Activated naive CD4-positive, alpha-beta T cell treated with anti-CD3 and anti-CD28 coated beads, Interleukin-2, amount 50 U/mL, for 72 hours (primary cell): ENCODE measurements around the gene C3orf18. TPM values are rescaled to one million over a fixed set of nuclear protein-coding genes. Genes with fewer than 3 reads are reported as not detected.

Experiments
- ATAC-seq, 2 donors: fragments of 150-1000 bp; cut with Tn5 transposase; 2 replicates each; pipeline ENCODE4 v1.10.0; 2021; ENCODE audit warnings: mild to moderate bottlenecking in 2 of 2, moderate library complexity in 2 of 2
- DNase-seq, 2 donors: peaks; one replicate each; pipeline ENCODE4 v3.0.0; 2021 to 2022; ENCODE audit warnings: low spot score in 2 of 2
- H3K27ac Mint-ChIP-seq, 2 donors: one replicate each; pipeline ENCODE4 v1.8.0; 2022; ENCODE audit warnings: mild to moderate bottlenecking in 2 of 2, mixed read lengths in 2 of 2
- H3K36me3 Mint-ChIP-seq, 2 donors: one replicate each; pipeline ENCODE4 v1.8.0; 2022; ENCODE audit warnings: mixed read lengths in 2 of 2
- H3K9me3 Mint-ChIP-seq, 2 donors: one replicate each; pipeline ENCODE4 v1.8.0; 2022; ENCODE audit warnings: mixed read lengths in 2 of 2
- total RNA-seq, 2 donors: library from RNA; stranded (reverse); gene quantifications; one replicate each; pipeline ENCODE4 v1.2.3, GENCODE V29; 2022

C3orf18 gene
- total RNA-seq: 10 to 100 TPM; 21.4 to 42.4 TPM

DNA sequence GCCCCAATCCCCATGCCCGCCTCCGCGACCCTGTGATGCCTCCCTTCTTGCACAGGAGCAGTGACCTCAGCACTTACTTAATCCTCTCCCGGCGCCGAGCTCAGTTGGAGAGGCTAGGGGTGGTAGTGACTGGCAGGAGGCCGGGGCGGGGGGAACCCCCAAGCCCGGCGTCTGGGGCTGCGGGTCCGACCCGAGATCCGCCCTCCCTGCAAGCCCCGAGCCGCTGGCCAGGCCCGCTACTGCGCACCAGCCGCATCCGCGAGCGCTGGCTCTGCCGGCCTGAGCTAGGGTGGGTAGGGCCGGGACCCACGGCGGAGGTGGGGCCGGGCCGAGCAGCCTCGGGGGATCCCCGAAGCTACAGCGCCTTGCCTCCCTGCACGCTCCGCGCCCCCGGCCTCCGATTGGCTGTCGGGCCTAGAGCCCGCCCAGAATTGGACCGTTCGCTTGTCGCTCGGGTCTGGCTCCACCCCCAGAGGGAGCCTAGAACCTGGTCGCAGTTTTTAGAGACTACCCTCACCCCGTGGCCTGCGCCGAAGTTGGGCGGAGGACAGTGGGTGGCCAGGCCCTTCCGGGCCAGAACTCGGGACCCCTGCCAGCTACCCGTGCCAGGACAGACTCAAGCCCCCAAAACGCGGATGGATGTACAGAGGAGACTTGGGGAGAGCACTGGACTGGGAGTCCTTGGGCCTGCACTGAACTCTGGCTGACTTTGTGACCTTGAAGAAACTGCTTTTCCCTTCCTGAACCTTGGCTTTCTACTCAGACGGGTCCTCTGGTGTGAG, at the start of gene C3orf18:
TSS of gene C3orf18 (minus strand) at position 362 of the 782 bp plus-strand sequence. CDS start 2,048 bp downstream, outside the sequence.
- peak within 1 kb of the TSS; percentile 98 to 99 for H3K27ac Mint-ChIP-seq
- peaks cover 29 to 41% of the 10 kb centered on the region in 2 donors for H3K36me3 Mint-ChIP-seq
- ATAC-seq (peak; percentile 80 to 84), DNase-seq (peak; percentile 96 to 97)
- H3K9me3 Mint-ChIP-seq: no peaks in the 10 kb centered on the region

DNA sequence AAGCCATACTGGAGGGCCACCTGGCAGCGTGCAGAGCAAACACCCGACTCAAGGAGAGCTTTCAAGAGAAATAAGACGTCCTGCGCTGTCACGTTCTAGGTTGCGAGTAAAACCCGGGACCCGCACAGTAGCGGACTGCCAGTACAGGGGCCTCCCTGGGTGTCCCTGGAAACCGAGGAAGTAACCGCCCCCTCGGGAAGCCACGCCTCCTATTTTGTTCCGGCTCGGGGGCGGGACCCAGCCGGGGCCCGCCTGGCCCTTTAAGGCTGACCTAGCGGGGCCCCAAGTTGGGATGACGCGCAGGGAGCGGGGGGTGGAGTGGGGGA, 49.2 kb upstream of the C3orf18 start:
- ATAC-seq (peak; percentile 49 to 69), DNase-seq (peak; percentile 94 to 97)
- peak overlapping the region; percentile 83 to 91 for H3K27ac Mint-ChIP-seq
- no peaks in the 10 kb centered on the region for H3K9me3 Mint-ChIP-seq
- peaks cover 37 to 62% of the 10 kb centered on the region in 2 donors for H3K36me3 Mint-ChIP-seq

DNA sequence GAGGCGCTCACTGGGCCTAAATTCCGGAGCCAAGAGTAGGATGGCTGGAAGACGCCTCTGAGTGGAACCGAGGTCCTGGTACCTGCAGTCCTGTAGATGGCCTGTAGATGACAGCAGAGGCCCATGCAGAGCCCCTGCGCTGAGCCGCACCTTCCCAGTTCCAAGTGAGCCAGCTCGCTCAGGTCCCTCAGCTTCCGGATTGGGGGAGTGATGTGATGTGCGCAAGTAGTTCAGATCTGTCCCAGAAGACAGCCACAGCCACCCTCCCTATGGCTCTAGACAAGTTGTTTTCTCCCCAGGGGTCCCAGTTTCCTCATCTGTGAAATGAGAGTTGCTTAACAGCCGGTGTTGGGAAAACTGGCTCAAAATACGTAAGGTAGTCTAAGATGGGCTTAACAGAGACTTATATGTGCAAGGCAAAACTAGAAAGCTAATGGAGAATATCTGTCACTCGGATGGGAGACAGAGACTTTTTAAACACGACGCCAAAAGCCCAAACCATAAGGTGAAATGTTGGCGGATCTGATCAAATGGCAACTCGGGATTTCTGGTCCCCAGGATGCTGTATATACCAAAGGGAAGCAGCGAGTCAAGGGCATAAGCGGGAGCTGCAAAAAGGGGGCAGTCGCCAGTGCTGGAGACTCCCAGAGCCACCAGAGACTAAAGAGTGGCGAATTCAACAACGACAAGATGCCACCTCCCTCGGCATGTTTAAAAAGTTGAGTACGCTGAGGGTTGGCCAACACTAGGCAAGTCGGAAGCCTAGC, 48.6 kb upstream of the C3orf18 start:
- Mint-ChIP-seq H3K9me3 (no peaks in the 10 kb centered on the region), H3K27ac (peak overlapping the region; percentile 83 to 91), H3K36me3 (peaks cover 37 to 67% of the 10 kb centered on the region in 2 donors)
- peak; percentile 19 to 36 for ATAC-seq
- peak; percentile 80 to 85 for DNase-seq

DNA sequence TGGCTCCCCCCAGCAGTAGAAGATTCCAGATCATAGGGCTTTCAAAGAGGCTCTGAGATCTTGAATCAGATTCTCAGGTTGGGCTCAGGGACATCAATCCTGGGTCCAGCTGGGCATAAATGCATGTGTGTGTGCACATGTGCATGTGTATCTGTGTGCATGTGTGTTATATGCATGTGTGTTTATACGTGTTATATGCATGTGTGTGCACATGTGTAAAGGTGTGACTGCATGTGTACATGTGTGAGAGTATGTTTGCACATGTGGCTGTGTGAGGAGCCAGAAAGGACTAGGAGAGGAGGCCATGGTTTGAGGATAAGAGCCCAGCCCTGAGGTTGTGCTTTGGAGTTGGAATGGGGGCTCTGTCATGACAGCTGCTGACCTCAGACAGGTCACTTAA, 47.6 kb upstream of the C3orf18 start:
- no peak for DNase-seq
- Mint-ChIP-seq H3K27ac (peak overlapping the region in 1 of 2 donors; percentile 83), H3K36me3 (peaks cover 40 to 68% of the 10 kb centered on the region in 2 donors)

DNA sequence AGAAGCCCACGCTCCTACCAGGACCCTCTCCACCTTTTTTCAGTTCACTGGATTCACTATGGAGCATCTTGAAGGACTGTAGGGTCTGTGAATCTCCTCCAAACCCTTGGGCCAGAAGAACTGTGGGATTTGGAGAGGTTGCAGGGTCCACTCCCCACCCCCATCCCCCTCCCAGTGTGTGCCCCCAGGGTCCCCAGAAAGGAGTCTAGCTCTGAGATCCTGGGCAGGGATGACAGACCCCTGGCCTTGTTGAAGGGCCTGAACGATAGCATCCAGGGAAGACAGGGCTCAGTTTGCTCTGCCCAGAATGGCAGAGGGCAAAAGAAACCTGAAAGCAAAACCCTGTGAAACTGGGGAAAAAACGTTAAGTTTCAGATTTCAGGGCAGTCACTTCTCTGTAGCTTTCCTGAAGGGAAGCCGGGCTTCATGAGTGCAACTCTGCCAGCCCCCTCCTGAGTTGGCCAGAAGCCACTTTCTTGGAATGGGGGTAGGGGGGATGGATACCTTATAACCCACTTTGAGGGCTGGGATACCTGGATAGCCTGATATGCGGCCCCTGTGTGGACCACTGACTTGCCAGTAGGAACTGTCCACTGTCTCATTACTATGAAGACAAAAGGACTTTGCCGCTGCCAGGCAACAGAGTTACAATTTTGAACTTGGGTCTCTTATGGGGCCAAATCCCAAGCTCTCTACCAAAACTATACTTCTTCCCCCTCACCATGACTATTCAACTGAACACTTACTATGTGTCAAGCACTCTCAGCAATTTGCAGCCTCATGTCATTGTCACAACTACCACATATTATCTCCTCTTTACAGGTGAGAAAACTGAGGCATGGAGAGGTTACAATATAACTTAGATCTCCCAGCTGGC, 45.7 kb upstream of the C3orf18 start:
- Mint-ChIP-seq H3K9me3 (no peaks in the 10 kb centered on the region), H3K27ac (peak overlapping the region; percentile 98 to 99), H3K36me3 (peaks cover 57 to 68% of the 10 kb centered on the region in 2 donors)
- DNase-seq: peak in 1 of 2 donors; percentile 4
- no peak for ATAC-seq

More for the DNA sequence above, 47.6 kb upstream of the C3orf18 start:
- H3K9me3 Mint-ChIP-seq: no peaks in the 10 kb centered on the region
- no peak for ATAC-seq

DNA sequence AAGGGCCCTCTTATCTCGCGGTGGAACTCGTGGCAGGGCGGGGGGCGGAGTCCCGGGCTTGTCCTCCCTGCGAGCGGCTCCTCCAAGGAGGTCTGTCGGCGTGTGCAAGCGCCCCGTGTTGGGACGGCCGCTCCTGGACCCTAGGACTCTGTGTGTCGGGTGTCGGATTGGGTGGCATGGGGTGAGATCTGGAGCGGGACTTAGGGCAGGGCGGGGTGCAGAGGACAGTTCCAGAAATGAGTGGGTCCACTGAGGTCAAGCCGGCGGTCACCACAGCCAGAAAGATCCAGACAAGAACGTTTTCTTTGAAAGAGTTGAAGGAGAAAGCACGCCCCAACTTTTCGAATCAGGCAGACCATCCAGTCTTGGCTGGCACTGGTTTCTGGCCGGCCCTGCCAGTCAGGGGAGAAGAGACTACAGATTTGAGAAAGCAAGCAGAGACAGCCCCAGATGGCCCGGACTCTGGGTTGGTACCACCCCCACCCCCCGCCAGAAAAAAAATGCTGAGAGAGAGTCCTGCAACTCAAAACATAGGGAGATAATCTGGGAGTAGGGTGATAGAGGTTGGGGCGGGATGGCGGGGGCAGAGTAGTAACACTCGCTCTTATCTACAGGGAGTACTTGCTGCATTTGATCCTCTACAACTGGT, 44.8 kb upstream of the C3orf18 start:
- no peaks in the 10 kb centered on the region for H3K9me3 Mint-ChIP-seq
- H3K27ac Mint-ChIP-seq: peak overlapping the region; percentile 98 to 99
- H3K36me3 Mint-ChIP-seq: peaks cover 59 to 71% of the 10 kb centered on the region in 2 donors
- ATAC-seq: no peak
- DNase-seq: no peak

DNA sequence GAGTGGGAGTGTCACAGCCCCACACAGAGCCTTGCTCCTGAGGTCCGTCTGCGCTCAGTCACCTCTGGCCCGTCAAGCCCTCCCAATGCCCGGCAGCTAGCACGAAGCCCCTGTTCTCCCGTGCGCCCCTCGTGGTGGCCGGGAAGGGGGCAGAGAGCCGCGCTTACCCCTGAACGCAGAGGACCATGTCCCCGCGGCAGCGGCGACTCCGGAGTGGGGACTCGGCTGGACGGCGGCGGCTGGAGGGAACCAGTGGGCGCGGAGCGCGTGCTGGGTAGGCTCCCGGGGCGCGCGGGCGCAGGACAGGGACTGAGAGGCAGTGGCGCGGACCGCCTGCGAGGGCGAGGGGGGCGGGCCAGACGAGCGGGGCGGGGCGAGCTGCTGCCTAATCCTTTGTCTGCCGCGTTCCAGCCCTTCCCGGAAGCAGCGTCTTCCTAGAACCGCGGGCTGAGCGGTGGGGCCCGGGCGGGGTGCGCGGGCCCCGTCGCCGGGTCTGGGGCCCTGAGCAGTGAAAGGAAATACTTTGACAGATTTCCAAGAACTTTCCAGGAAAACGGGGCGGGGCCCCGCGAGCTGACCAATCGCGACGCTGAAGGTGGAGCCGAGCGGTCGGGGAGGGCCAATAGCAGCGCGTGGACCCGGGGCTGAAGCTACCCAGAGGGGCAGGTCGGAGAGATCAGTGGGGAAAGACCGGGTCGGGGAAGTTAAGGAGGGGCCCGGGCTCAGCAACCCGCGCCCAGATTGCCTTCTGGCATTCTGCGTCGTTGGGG, 44.1 kb upstream of the C3orf18 start, which contains the start of gene CISH:
TSS of gene CISH (minus strand) at position 311 of the 770 bp plus-strand sequence. CDS start at position 187, 124 bp downstream.
- no peaks in the 10 kb centered on the region for H3K9me3 Mint-ChIP-seq
- DNase-seq: peak; percentile 98 to 99
- H3K36me3 Mint-ChIP-seq: peaks cover 66 to 78% of the 10 kb centered on the region in 2 donors
- peak; percentile 77 to 80 for ATAC-seq
- peak within 1 kb of the TSS; percentile 98 to 99 for H3K27ac Mint-ChIP-seq

DNA sequence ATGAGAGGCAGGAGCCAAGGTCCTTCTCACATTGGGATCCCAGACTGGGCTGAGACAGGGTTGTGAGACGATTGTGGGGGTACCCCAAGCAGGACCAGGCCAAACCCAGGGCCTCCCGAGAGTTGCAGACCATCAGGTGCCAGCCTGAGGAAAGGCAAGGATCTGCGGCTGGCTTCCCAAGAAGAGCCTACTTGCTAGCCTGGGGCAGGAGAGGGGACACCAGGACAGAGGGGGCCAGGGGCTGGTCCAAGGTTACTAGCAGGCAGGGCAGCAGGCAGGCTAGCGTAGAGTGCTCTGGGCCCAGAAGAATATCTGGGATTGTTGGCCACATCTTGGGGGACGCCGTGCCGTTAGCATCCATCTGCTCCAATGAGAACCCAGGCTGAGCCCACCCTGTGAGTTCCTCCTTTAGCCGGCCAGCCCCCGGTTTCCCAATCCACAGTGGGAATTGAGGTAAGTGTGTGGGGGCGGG, 43.5 kb upstream of the C3orf18 start:
- no peak for ATAC-seq
- H3K36me3 Mint-ChIP-seq: peaks cover 72 to 79% of the 10 kb centered on the region in 2 donors
- DNase-seq: no peak
- peak overlapping the region; percentile 98 to 99 for H3K27ac Mint-ChIP-seq
- H3K9me3 Mint-ChIP-seq: no peaks in the 10 kb centered on the region

DNA sequence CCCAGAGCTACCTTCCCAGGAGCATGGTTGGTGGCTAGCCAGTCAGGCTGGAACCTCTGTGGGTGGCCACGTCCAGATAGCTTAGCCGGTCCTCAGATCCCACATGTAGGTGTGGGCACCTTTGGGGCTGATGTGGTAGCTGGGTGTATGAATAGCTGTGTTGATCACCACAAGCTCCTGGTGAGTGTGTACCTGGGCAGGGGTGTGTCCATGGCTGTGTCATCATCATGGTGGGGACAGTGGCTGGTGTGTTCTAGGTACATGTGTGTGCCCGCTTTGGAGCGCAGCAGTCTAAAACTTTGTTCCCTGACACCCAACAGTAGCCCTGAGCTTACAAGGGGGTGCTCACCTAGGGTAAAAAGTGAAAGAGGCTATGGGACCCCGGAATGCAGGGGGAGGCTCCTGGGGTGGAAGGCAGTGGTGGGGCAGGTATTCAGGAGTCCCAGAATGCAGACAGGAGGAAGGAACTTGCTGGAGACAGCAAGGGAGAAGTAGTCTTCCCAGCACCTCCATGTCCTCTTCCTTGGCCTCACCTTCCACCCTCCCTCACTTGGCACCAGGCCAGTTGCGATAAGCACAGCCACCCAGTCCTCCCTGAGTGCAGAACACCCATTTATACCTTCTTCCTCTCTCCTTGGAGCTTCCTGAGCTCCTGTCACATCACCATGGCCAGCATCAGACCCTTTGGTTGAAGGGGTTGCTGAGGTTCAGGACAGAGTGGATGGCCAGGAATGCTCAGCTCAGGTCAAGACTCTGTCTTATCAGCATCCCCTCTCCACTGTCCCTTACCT, 42.8 kb upstream of the C3orf18 start:
- Mint-ChIP-seq H3K36me3 (peaks cover 79 to 85% of the 10 kb centered on the region in 2 donors), H3K27ac (peak overlapping the region; percentile 98 to 99), H3K9me3 (no peaks in the 10 kb centered on the region)
- ATAC-seq (peak in 1 of 2 donors; percentile 6), DNase-seq (no peak)

DNA sequence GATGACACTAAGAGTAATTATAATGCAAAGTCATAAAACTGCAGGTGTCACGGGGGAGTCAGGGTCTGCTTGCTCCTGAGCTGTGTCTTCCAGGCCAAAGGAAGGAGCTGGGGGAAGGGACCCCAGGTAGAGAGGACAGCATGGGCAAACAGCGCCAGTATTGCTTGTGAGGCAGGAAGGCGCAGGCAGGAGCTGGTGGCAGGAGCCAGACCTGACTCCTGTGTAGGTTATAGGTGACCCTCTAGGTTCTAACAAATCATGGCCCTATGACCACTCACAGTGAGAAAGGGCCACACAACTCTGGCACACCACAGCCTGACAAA, 42.2 kb upstream of the C3orf18 start:
- Mint-ChIP-seq H3K36me3 (peaks cover 85 to 91% of the 10 kb centered on the region in 2 donors), H3K27ac (peak overlapping the region; percentile 98 to 99), H3K9me3 (no peaks in the 10 kb centered on the region)
- ATAC-seq: no peak
- DNase-seq: no peak

DNA sequence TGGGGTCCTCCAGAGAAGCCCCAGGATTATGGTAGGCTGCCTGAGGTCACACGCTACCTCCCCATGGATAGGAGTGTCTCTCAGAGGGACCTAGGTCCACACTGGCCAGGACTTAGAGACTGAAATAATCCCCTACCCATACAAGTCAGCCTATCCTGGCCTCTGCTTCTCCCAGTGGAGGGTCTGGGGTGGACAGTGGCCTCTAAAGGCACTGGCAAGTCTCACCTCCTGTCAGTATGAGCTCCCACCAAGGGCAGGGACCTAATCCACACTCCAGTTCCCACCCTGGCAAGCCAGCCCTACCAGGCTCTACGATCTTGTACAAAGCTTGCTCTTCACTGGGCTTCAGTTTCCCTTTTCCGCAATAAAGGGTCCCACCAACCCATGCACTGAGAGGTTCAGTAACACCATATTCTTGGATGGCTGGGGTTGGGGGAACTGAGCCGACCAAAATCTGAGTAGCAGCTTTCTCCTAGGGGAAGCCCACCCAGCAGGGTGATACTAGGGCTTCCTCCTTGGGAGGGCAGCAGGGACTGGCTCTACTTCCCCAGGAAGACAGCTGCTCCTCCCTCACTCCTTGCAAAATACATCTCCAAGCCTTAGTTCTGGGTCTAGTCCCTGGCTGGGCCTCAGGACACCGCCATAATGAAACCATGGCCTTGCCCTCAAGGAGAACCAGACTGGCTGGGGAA, 41.7 kb upstream of the C3orf18 start:
- DNase-seq (no peak), ATAC-seq (no peak)
- H3K36me3 Mint-ChIP-seq: peaks cover 90 to 95% of the 10 kb centered on the region in 2 donors
- H3K9me3 Mint-ChIP-seq: no peaks in the 10 kb centered on the region
- H3K27ac Mint-ChIP-seq: peak overlapping the region; percentile 98 to 99

DNA sequence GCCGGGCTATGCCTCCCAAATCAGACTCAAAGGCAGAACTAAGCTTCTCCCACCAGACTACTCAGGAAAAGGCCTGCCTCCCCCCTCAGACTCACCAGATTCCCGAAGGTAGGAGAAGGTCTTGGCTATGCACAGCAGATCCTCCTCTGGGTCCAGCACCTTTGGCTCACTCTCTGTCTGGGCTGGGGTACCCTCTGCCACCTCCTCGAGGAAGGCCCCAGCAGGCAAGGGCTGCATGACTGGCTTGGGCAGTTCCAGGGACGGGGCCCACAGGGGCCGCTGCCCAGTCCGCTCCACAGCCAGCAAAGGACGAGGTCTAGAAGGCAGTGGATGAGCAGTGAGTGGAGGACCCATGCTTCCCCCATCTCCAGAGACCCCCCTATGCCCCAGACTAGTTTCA, 40.7 kb upstream of the C3orf18 start:
- Mint-ChIP-seq H3K36me3 (peaks cover 90 to 93% of the 10 kb centered on the region in 2 donors), H3K9me3 (no peaks in the 10 kb centered on the region), H3K27ac (peak overlapping the region; percentile 98 to 99)
- DNase-seq (no peak), ATAC-seq (no peak)

DNA sequence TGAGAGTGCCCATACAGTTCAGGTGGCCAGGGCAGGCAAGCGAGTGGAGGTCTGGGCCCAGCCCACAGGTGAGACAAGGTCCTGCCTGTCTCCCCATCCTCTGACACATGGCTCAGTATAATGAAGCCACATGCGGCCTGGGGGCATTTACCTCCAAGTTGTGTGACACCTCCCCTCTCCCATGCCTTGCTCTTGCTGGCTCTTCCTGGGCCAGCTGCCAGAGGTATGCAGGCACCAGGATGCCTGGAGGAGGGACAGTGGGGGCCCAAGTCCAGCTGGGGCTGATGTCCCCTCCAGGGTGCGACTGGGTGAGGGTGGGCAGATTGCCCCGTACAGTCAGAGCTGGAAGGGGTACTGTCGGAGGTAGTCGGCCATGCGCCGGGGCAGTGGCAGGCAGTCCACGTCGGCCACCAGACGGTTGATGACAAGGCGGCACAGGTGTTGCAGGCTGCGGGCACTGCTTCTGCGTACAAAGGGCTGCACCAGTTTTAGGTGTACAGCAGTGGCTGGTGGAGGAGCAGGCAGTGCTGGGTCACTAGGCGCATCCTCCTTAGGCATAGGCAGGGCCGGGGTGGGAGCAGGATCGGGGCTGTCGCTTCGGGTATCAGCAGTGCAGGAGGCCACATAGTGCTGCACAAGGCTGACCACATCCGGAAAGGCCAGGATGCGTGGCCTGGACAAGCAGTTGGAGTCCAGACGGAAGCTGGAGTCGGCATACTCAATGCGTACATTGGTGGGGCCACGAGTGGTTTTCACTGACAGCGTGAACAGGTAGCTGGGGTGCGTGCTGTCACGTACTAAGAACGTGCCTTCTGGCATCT, 39.9 kb upstream of the C3orf18 start:
- no peak for ATAC-seq
- Mint-ChIP-seq H3K9me3 (no peaks in the 10 kb centered on the region), H3K27ac (peak overlapping the region; percentile 98 to 99), H3K36me3 (peaks cover 89 to 92% of the 10 kb centered on the region in 2 donors)
- DNase-seq: peak in 1 of 2 donors; percentile 71
